ENCODE results near the gene PFKFB3. TPM values are rescaled to one million over a fixed set of nuclear protein-coding genes. Genes with fewer than 3 reads are reported as not detected.

Gene PFKFB3
- total RNA-seq (96.3 TPM), polyA plus RNA-seq (1 to 10 TPM; 2.8 to 6.2 (median 3.9) TPM)

DNA sequence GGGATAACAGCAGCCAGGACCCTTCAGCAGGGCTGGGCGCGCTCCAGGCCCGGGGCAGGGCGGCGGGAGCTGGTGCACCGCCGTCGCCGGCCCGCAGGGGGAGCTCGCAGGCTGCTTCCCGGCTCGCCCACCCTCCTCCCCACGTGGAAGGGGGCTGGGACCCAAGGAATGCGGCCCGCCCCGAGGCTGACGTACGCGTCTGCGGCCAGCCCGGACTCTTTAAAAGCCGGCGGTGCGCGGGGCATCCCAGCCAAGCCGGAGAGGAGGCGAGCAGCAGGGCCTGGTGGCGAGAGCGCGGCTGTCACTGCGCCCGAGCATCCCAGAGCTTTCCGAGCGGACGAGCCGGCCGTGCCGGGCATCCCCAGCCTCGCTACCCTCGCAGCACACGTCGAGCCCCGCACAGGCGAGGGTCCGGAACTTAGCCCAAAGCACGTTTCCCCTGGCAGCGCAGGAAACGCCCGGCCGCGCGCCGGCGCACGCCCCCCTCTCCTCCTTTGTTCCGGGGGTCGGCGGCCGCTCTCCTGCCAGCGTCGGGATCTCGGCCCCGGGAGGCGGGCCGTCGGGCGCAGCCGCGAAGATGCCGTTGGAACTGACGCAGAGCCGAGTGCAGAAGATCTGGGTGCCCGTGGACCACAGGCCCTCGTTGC lies at the start of gene PFKFB3:
PFKFB3 (plus strand) TSS at position 249 of the 647 bp plus-strand sequence; CDS start at position 578, 329 bp downstream.
- H3K27me3 Mint-ChIP-seq = no peaks in the 10 kb centered on the region
- H3K4me3 Mint-ChIP-seq = peak within 1 kb of the TSS; percentile 92 to 97 (median 94)
- ATAC-seq (ENCODE audit: low read depth in 2 of 2) = peak; percentile 61 to 70
- Histone ChIP-seq H3K9me3 (ENCODE audit: control insufficient read depth in 2 of 2, low read length in 2 of 2) (no peaks in the 10 kb centered on the region), H3K4me1 (ENCODE audit: control insufficient read depth, insufficient read depth, low read length, poor library complexity, severe bottlenecking) (peaks cover 35% of the 10 kb centered on the region), H3K27me3 (ENCODE audit: control insufficient read depth, insufficient read depth, low read length) (no peaks in the 10 kb centered on the region), H3K36me3 (ENCODE audit: control insufficient read depth, insufficient read depth, low read length) (no peaks in the 10 kb centered on the region), H3K4me3 (ENCODE audit: low read depth, low read length) (peak within 1 kb of the TSS; percentile 93), H3K27ac (ENCODE audit: insufficient read depth, low read length, poor library complexity, severe bottlenecking) (peak within 1 kb of the TSS; percentile 57)
- peak; percentile 73 to 83 (median 77) for DNase-seq
- H3K36me3 Mint-ChIP-seq = no peaks in the 10 kb centered on the region
- no peaks in the 10 kb centered on the region for H3K9me3 Mint-ChIP-seq
- peak within 1 kb of the TSS; percentile 88 to 93 (median 91) for H3K27ac Mint-ChIP-seq
- H3K4me1 Mint-ChIP-seq = peaks cover 0 to 39% (median 21%) of the 10 kb centered on the region in 4 donors

DNA sequence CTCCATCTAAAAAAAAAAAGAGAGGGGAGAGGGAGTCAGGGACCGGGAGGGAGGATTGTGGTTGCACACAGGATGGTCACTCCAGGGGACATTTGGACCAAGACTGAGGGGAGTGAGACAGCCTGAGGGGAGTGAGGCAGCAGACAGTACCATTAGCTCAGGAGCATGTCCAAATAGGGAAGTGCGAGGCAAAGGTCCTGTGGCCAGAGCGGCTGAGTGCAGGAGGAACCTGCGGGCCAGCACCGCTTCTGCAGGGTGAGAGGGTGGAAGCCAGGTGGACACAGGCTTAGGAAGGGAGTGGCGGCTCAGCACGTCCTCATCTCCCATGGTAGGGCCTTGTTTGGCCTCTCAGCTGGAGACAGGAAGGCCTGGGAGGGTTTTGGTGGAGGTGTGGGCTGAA lies 48.9 kb upstream of the PFKFB3 start:
- ATAC-seq (ENCODE audit: low read depth in 2 of 2) = no peak
- no peak overlapping the region for H3K4me3 ChIP-seq (ENCODE audit: low read depth, low read length)
- no peaks in the 10 kb centered on the region for H3K27me3 ChIP-seq (ENCODE audit: control insufficient read depth, insufficient read depth, low read length)
- peaks cover 11% of the 10 kb centered on the region for H3K4me1 ChIP-seq (ENCODE audit: control insufficient read depth, insufficient read depth, low read length, poor library complexity, severe bottlenecking)
- Mint-ChIP-seq H3K27ac (peak overlapping the region in 2 of 3 donors; percentile 62 to 65), H3K27me3 (no peaks in the 10 kb centered on the region), H3K36me3 (peaks cover 8% of the 10 kb centered on the region), H3K4me3 (no peak overlapping the region), H3K4me1 (peaks cover 9 to 52% (median 24%) of the 10 kb centered on the region in 4 donors), H3K9me3 (peaks cover 0 to 1% (median 0%) of the 10 kb centered on the region in 7 donors)
- no peaks in the 10 kb centered on the region for H3K9me3 ChIP-seq (ENCODE audit: control insufficient read depth in 2 of 2, low read length in 2 of 2)
- no peak for DNase-seq
- no peaks in the 10 kb centered on the region for H3K36me3 ChIP-seq (ENCODE audit: control insufficient read depth, insufficient read depth, low read length)
- H3K27ac ChIP-seq (ENCODE audit: insufficient read depth, low read length, poor library complexity, severe bottlenecking) = no peak overlapping the region

DNA sequence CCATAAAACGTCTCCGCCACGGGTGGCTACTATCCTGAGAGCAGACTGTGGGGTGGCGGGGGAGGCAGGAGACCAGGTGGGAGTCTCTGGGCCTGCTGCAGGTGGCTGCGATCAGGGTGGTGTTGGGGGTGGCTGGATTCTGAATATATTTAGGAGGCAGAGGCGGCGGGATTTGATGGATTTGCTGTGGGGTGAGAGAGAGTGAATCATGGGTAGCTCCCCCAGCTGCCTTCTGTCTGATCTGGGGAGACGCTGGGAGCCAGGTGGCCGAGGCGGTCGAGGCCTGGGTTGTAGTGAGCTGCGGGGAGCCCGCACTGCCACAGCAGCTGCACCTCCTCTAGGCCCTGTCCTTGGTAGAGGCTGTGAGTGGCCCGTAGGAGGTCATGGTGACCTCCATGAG lies 48.2 kb upstream of the PFKFB3 start:
- H3K27ac Mint-ChIP-seq = no peak overlapping the region
- no peaks in the 10 kb centered on the region for H3K27me3 Mint-ChIP-seq
- no peak overlapping the region for H3K27ac ChIP-seq (ENCODE audit: insufficient read depth, low read length, poor library complexity, severe bottlenecking)
- no peaks in the 10 kb centered on the region for H3K36me3 ChIP-seq (ENCODE audit: control insufficient read depth, insufficient read depth, low read length)
- DNase-seq (no peak), ATAC-seq (ENCODE audit: low read depth in 2 of 2) (no peak)
- peaks cover 9 to 45% (median 21%) of the 10 kb centered on the region in 4 donors for H3K4me1 Mint-ChIP-seq
- peaks cover 11% of the 10 kb centered on the region for H3K4me1 ChIP-seq (ENCODE audit: control insufficient read depth, insufficient read depth, low read length, poor library complexity, severe bottlenecking)
- no peaks in the 10 kb centered on the region for H3K27me3 ChIP-seq (ENCODE audit: control insufficient read depth, insufficient read depth, low read length)
- H3K9me3 ChIP-seq (ENCODE audit: control insufficient read depth in 2 of 2, low read length in 2 of 2) = no peaks in the 10 kb centered on the region
- H3K9me3 Mint-ChIP-seq = peaks cover 0 to 1% (median 0%) of the 10 kb centered on the region in 7 donors
- H3K4me3 Mint-ChIP-seq = no peak overlapping the region
- H3K36me3 Mint-ChIP-seq = peaks cover 10% of the 10 kb centered on the region
- no peak overlapping the region for H3K4me3 ChIP-seq (ENCODE audit: low read depth, low read length)

DNA sequence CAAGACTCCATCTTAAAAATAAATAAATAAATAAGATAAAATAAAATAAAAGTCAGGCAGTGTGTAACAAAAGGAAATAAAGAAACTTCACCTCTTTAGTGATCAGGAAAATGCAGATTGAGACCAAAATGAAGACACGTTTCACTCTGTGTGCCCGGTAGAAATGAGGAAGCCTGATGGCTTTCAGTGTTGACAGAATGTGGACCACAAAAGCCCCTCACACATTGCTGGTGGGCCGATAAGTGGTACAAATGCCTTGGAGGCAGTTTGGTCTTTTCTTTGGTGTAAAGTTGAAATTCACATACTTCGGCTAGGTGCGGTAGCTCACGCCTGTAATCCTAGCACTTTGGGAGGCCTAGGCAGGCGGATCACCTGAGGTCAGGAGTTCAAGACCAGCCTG lies 44.5 kb upstream of the PFKFB3 start:
- Mint-ChIP-seq H3K4me3 (peak overlapping the region in 1 of 4 donors; percentile 39), H3K27me3 (no peaks in the 10 kb centered on the region), H3K9me3 (peaks cover 0 to under 1% (median 0%) of the 10 kb centered on the region in 7 donors), H3K36me3 (peaks cover 6% of the 10 kb centered on the region), H3K27ac (peak overlapping the region in 2 of 3 donors; percentile 36 to 81), H3K4me1 (peaks cover 4 to 29% (median 13%) of the 10 kb centered on the region in 4 donors)
- no peaks in the 10 kb centered on the region for H3K27me3 ChIP-seq (ENCODE audit: control insufficient read depth, insufficient read depth, low read length)
- H3K4me1 ChIP-seq (ENCODE audit: control insufficient read depth, insufficient read depth, low read length, poor library complexity, severe bottlenecking) = peaks cover 8% of the 10 kb centered on the region
- H3K27ac ChIP-seq (ENCODE audit: insufficient read depth, low read length, poor library complexity, severe bottlenecking) = no peak overlapping the region
- H3K4me3 ChIP-seq (ENCODE audit: low read depth, low read length) = no peak overlapping the region
- ATAC-seq (ENCODE audit: low read depth in 2 of 2) = no peak
- DNase-seq = no peak
- H3K36me3 ChIP-seq (ENCODE audit: control insufficient read depth, insufficient read depth, low read length) = no peaks in the 10 kb centered on the region
- H3K9me3 ChIP-seq (ENCODE audit: control insufficient read depth in 2 of 2, low read length in 2 of 2) = no peaks in the 10 kb centered on the region

DNA sequence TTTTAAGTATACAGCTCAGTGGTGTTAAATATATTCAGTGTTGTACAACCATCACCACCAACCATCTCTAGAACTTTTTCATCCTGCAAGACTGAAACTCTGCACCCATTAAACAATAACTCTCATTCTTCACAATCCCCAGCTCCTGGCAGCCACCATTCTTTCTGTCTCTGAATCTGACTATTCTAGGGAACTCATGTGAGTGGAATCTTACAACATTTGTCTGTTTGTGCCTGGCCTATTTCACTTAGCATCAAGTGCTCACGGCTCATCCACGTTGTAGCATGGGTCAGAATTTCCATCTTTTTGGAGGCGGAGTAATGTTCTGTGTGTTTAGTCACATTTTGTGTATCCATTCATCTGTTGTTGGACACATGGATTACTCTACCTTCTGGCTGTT lies 40.8 kb upstream of the PFKFB3 start:
- no peaks in the 10 kb centered on the region for H3K27me3 ChIP-seq (ENCODE audit: control insufficient read depth, insufficient read depth, low read length)
- no peak for ATAC-seq (ENCODE audit: low read depth in 2 of 2)
- no peak overlapping the region for H3K4me3 ChIP-seq (ENCODE audit: low read depth, low read length)
- peaks cover 24% of the 10 kb centered on the region for H3K4me1 ChIP-seq (ENCODE audit: control insufficient read depth, insufficient read depth, low read length, poor library complexity, severe bottlenecking)
- H3K4me3 Mint-ChIP-seq = peak overlapping the region in 1 of 4 donors; percentile 98
- peak overlapping the region; percentile 34 for H3K27ac ChIP-seq (ENCODE audit: insufficient read depth, low read length, poor library complexity, severe bottlenecking)
- peaks cover 3% of the 10 kb centered on the region for H3K36me3 Mint-ChIP-seq
- H3K27ac Mint-ChIP-seq = peak overlapping the region; percentile 15 to 95 (median 80)
- no peaks in the 10 kb centered on the region for H3K27me3 Mint-ChIP-seq
- no peaks in the 10 kb centered on the region for H3K9me3 ChIP-seq (ENCODE audit: control insufficient read depth in 2 of 2, low read length in 2 of 2)
- no peak for DNase-seq
- H3K36me3 ChIP-seq (ENCODE audit: control insufficient read depth, insufficient read depth, low read length) = peaks cover 5% of the 10 kb centered on the region
- H3K9me3 Mint-ChIP-seq = no peaks in the 10 kb centered on the region
- peaks cover 17 to 43% (median 27%) of the 10 kb centered on the region in 4 donors for H3K4me1 Mint-ChIP-seq

DNA sequence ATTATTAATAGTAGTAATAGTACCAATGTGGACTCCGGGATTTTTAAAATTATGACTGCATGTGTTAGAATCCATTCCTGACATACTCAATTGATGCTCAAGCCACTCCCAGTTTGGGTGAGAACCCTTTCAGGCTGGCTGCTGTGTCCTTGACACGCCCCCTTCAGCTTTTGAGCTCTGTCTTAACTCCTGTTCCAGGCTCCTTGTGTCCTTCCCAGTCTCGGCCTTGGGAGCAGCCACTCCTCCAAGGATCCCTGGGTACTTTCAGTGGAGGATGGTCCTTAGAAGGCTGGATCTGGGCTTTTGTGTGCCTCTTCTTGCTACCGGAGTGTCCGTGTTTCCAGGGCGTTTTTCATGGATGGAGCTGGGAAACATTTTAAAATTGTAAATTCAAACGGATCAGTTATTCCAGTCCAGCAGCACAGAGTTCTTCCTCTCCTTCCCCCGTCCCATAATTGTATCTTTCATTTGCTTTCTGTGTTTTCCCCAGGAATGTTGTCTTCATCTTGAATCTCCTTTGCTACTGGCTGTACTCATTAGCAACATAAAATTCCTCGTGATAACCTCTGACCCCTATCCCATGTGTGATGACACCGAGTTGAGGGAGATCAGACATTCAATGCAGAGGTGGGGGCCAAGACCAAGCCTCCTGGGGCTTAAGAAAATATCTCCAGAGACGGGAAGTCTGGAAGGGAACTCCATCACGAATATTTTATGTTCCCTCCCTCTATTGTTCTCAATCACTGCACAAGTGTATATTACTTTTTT lies 40.0 kb upstream of the PFKFB3 start:
- peak overlapping the region; percentile 76 to 98 (median 84) for H3K4me3 Mint-ChIP-seq
- DNase-seq = no peak
- peaks cover 5% of the 10 kb centered on the region for H3K36me3 Mint-ChIP-seq
- Histone ChIP-seq H3K9me3 (ENCODE audit: control insufficient read depth in 2 of 2, low read length in 2 of 2) (no peaks in the 10 kb centered on the region), H3K27me3 (ENCODE audit: control insufficient read depth, insufficient read depth, low read length) (no peaks in the 10 kb centered on the region), H3K27ac (ENCODE audit: insufficient read depth, low read length, poor library complexity, severe bottlenecking) (peak overlapping the region; percentile 93), H3K4me1 (ENCODE audit: control insufficient read depth, insufficient read depth, low read length, poor library complexity, severe bottlenecking) (peaks cover 24% of the 10 kb centered on the region), H3K36me3 (ENCODE audit: control insufficient read depth, insufficient read depth, low read length) (peaks cover 9% of the 10 kb centered on the region), H3K4me3 (ENCODE audit: low read depth, low read length) (peak overlapping the region; percentile 82)
- no peaks in the 10 kb centered on the region for H3K9me3 Mint-ChIP-seq
- no peaks in the 10 kb centered on the region for H3K27me3 Mint-ChIP-seq
- peak overlapping the region; percentile 80 to 95 (median 85) for H3K27ac Mint-ChIP-seq
- peaks cover 19 to 52% (median 34%) of the 10 kb centered on the region in 4 donors for H3K4me1 Mint-ChIP-seq
- ATAC-seq (ENCODE audit: low read depth in 2 of 2) = no peak

DNA sequence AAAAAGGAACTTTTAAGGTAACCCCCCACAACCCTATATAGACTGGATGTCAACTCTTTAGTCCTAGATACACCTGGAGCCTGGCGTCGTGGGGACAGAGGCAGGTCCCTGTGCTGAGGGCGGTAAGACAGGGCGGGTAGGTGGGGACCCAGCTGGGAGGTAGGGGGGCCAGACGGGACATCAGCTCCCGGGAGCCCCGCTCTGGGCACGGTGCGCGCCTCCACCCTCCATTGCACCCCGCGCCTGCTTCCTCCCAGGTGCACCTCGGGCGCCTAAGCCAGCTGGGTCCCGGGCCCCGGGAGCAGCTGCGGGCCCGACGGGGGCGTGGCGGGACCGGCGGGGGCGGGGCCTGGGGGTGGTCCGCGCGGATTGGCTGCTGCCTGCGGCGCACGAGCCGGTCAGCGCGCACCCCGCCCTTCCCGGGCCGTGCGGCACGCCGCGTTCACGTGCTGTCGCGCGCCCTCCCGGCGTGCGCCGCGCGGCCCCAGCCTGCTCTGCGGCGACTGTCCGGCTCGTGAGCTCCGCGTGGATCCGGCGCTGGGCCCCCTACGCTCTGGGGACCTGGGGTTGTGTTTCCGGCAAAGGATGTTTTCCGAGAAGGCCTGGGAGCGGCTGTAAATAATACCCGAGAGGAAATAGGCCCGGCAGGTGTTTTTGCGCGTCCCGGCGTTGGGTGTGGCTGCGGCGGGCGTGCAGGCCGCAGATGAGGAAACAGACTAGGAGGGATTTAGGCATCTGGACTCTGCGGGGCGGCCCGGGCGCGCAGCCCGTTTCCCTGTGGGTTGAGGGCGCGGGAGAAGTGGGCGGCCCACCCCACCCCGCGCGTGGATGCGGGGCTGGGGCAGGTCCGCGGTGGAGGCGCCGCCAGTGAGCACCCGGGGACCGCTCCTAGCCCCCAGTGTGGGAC lies 39.1 kb upstream of the PFKFB3 start:
- Mint-ChIP-seq H3K4me3 (peak overlapping the region; percentile 88 to 98 (median 97)), H3K4me1 (peaks cover 22 to 59% (median 35%) of the 10 kb centered on the region in 4 donors), H3K27ac (peak overlapping the region; percentile 95 to 99 (median 98)), H3K27me3 (no peaks in the 10 kb centered on the region), H3K36me3 (peaks cover 7% of the 10 kb centered on the region), H3K9me3 (no peaks in the 10 kb centered on the region)
- Histone ChIP-seq H3K36me3 (ENCODE audit: control insufficient read depth, insufficient read depth, low read length) (peaks cover 9% of the 10 kb centered on the region), H3K9me3 (ENCODE audit: control insufficient read depth in 2 of 2, low read length in 2 of 2) (no peaks in the 10 kb centered on the region), H3K4me1 (ENCODE audit: control insufficient read depth, insufficient read depth, low read length, poor library complexity, severe bottlenecking) (peaks cover 24% of the 10 kb centered on the region), H3K27ac (ENCODE audit: insufficient read depth, low read length, poor library complexity, severe bottlenecking) (peak overlapping the region; percentile 93), H3K4me3 (ENCODE audit: low read depth, low read length) (peak overlapping the region; percentile 82), H3K27me3 (ENCODE audit: control insufficient read depth, insufficient read depth, low read length) (no peaks in the 10 kb centered on the region)
- peak; percentile 91 to 98 (median 92) for DNase-seq
- ATAC-seq (ENCODE audit: low read depth in 2 of 2) = peak; percentile 93 to 96
